MM.1S (cell line): Measurements from ENCODE around the gene TIPIN.
"Not testable (repeated sequence)": the region's sequence is repeated elsewhere in the genome, so short reads cannot be mapped to it uniquely, and the experiment has no call there.

Source experiments
- DNase-seq: peaks from one replicate; pipeline ENCODE4 v3.0.0-alpha.2; 2015
- H2AFZ ChIP-seq: fragments of 300-600 bp; sonication (generic); 2 replicates; pipeline ENCODE4 v1.6.0; 2016; ENCODE audit warnings: antibody characterized with exemption, low read length
- H3F3A ChIP-seq: fragments of 300-600 bp; sonication (generic); 2 replicates; pipeline ENCODE4 v1.6.1; 2016; ENCODE audit warnings: mild to moderate bottlenecking, antibody characterized with exemption, low read length, moderate library complexity, mixed read lengths; ENCODE audit not compliant: insufficient read depth
- H3K27ac ChIP-seq: fragments of 300-600 bp; sonication (generic); 2 replicates; pipeline ENCODE4 v1.5.1; 2016; ENCODE audit warnings: mild to moderate bottlenecking, low read length
- H3K27me3 ChIP-seq: fragments of 300-600 bp; sonication (generic); replicated peaks from 2 replicates; pipeline ENCODE4 v1.6.0; 2016; ENCODE audit warnings: low read length; ENCODE audit not compliant: insufficient read depth
- H3K36me3 ChIP-seq: fragments of 300-600 bp; sonication (generic); replicated peaks from 2 replicates; pipeline ENCODE4 v1.6.1; 2016; ENCODE audit warnings: mild to moderate bottlenecking, low read length, mixed read lengths; ENCODE audit not compliant: insufficient read depth
- H3K4me1 ChIP-seq: fragments of 300-600 bp; sonication (generic); 2 replicates; pipeline ENCODE4 v1.6.1; 2016; ENCODE audit warnings: low read length, mixed read lengths
- H3K4me2 ChIP-seq: fragments of 300-600 bp; sonication (generic); 2 replicates; pipeline ENCODE4 v1.6.0; 2016; ENCODE audit warnings: low read depth, low read length
- H3K4me3 ChIP-seq: fragments of 300-600 bp; sonication (generic); 2 replicates; pipeline ENCODE4 v1.5.1; 2016; ENCODE audit warnings: low read length, mixed read lengths
- H3K79me2 ChIP-seq: fragments of 300-600 bp; sonication (generic); 2 replicates; pipeline ENCODE4 v1.6.1; 2016; ENCODE audit warnings: mixed run types, low read length, mixed read lengths
- H3K9ac ChIP-seq: fragments of 300-600 bp; sonication (generic); 2 replicates; pipeline ENCODE4 v1.6.1; 2016; ENCODE audit warnings: low read length, mixed read lengths
- H3K9me2 ChIP-seq: fragments of 300-600 bp; sonication (generic); replicated peaks from 2 replicates; pipeline ENCODE4 v1.6.1; 2016; ENCODE audit warnings: mild to moderate bottlenecking, low read length, mixed read lengths; ENCODE audit not compliant: insufficient read depth
- H3K9me3 ChIP-seq: fragments of 300-600 bp; sonication (generic); replicated peaks from 2 replicates; pipeline ENCODE4 v1.6.1; 2016; ENCODE audit warnings: mild to moderate bottlenecking, low read length, mixed read lengths; ENCODE audit not compliant: insufficient read depth
- H4K20me1 ChIP-seq: fragments of 300-600 bp; sonication (generic); 2 replicates; pipeline ENCODE4 v1.6.1; 2016; ENCODE audit warnings: mild to moderate bottlenecking, low read length, moderate library complexity, mixed read lengths; ENCODE audit not compliant: insufficient read depth
- EZH2 ChIP-seq: fragments of 300-600 bp; sonication (generic); optimal IDR thresholded peaks from 2 replicates; pipeline ENCODE3; 2017; ENCODE audit warnings: low read depth, mild to moderate bottlenecking, antibody characterized with exemption, low read length, mixed read lengths
- EZH2phosphoT487 ChIP-seq: fragments of 300-600 bp; sonication (generic); IDR thresholded peaks from 2 replicates; pipeline ENCODE4 v1.6.1; 2018; ENCODE audit warnings: antibody characterized with exemption, low read length
- TF ChIP-seq, protein P1 (sequence below): fragments of 300-600 bp; sonication (generic); IDR thresholded peaks from 2 replicates; pipeline ENCODE4 v1.5.1; 2016; ENCODE audit warnings: antibody characterized with exemption, low read length, mixed read lengths

TIPIN gene

DNA sequence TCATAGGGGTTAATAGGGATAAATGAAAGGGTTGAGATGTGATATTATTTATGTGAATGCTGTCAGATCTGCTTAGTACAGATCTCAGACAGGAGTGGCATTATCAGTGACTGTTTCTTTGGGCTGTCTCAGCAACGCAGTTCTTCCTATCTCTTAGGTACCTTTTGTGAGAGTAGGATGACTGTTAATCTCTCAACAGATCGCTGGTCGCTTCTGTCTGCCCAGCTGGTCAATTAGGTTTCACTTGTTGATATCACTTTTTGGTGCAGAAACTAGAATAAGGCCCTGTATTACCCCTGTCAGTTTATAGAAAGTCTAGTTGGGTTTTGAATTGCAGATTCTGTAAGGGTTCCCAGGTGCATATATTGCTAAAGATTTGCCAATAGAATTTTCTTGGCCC, 46.7 kb downstream of the TIPIN start:
- Histone ChIP-seq H3K4me1 (no peaks in the 10 kb centered on the region), H3K9me3 (no peaks in the 10 kb centered on the region), H4K20me1 (no peaks in the 10 kb centered on the region), H3K36me3 (no peaks in the 10 kb centered on the region; the same call in none of the 2 replicates), H3K27me3 (no peaks in the 10 kb centered on the region), H3K79me2 (no peaks in the 10 kb centered on the region), H3K4me2 (no peak overlapping the region), H3K9me2 (no peaks in the 10 kb centered on the region), H3K27ac (no peak overlapping the region), H2AFZ (no peak overlapping the region), H3K4me3 (no peak overlapping the region), H3F3A (no peaks in the 10 kb centered on the region), H3K9ac (no peak overlapping the region)
- TF ChIP-seq EZH2 (no peak), EZH2phosphoT487 (no peak)
- TF ChIP-seq, protein P1, sequence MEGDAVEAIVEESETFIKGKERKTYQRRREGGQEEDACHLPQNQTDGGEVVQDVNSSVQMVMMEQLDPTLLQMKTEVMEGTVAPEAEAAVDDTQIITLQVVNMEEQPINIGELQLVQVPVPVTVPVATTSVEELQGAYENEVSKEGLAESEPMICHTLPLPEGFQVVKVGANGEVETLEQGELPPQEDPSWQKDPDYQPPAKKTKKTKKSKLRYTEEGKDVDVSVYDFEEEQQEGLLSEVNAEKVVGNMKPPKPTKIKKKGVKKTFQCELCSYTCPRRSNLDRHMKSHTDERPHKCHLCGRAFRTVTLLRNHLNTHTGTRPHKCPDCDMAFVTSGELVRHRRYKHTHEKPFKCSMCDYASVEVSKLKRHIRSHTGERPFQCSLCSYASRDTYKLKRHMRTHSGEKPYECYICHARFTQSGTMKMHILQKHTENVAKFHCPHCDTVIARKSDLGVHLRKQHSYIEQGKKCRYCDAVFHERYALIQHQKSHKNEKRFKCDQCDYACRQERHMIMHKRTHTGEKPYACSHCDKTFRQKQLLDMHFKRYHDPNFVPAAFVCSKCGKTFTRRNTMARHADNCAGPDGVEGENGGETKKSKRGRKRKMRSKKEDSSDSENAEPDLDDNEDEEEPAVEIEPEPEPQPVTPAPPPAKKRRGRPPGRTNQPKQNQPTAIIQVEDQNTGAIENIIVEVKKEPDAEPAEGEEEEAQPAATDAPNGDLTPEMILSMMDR: no peak
- no peak for DNase-seq

DNA sequence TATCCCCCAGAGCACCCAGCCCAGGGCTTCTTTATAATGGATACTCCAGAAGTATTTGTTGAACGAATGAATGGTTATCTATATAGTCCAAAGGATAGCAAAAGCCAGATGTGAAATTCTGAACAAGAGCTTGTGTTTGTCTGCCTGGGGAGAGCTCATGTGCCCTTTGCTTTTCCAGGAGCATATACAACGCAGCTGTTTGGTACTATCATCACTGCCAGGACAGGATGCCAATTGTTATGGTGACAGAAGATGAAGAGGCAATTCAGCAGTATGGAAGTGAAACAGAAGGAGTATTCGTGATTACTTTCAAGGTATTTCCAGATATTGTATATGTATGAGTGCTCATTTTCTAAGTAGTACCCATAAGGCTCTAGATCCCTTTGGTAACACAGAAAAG, 48.0 kb downstream of the TIPIN start:
- no peak overlapping the region for H3K27ac ChIP-seq
- no peaks in the 10 kb centered on the region for H4K20me1 ChIP-seq
- H3K9me3 ChIP-seq: no peaks in the 10 kb centered on the region
- no peak overlapping the region for H3K4me2 ChIP-seq
- H3K9me2 ChIP-seq: no peaks in the 10 kb centered on the region
- H3K27me3 ChIP-seq: no peaks in the 10 kb centered on the region
- DNase-seq: no peak
- H3K4me1 ChIP-seq: no peaks in the 10 kb centered on the region
- H3F3A ChIP-seq: no peaks in the 10 kb centered on the region
- no peak overlapping the region for H2AFZ ChIP-seq
- TF ChIP-seq EZH2phosphoT487 (no peak), EZH2 (no peak)
- TF ChIP-seq, protein P1: no peak
- H3K79me2 ChIP-seq: no peaks in the 10 kb centered on the region
- H3K36me3 ChIP-seq: no peaks in the 10 kb centered on the region; the same call in none of the 2 replicates
- no peak overlapping the region for H3K4me3 ChIP-seq
- no peak overlapping the region for H3K9ac ChIP-seq

DNA sequence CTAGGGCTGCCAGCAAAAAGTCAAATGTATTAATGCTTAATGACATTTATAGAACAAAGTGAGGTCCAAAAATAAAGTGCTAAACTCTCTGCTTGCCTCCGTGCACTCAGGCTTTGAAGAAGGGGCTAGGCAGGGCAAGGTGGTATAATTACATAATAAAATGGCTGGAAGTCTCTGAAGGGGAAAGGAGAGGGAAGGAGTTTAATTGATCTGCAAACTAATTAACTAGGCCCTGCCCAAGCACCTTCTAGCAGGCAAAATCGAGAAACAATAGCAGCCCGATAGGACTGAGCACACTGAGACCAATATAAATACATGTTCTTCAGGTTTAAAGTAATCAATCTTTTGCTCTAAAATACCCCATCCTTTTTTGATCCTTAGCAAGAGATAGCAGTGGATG, 50.1 kb downstream of the TIPIN start:
- H3K4me3 ChIP-seq: no peak overlapping the region
- H3K27ac ChIP-seq: no peak overlapping the region
- no peaks in the 10 kb centered on the region for H3K9me3 ChIP-seq
- H3K27me3 ChIP-seq: no peaks in the 10 kb centered on the region
- no peaks in the 10 kb centered on the region for H4K20me1 ChIP-seq
- H3K79me2 ChIP-seq: no peaks in the 10 kb centered on the region
- H3K4me2 ChIP-seq: no peak overlapping the region
- DNase-seq: no peak
- TF ChIP-seq EZH2phosphoT487 (no peak), EZH2 (no peak)
- TF ChIP-seq, protein P1: no peak
- no peaks in the 10 kb centered on the region for H3F3A ChIP-seq
- no peaks in the 10 kb centered on the region; the same call in none of the 2 replicates for H3K36me3 ChIP-seq
- H3K9me2 ChIP-seq: no peaks in the 10 kb centered on the region
- no peaks in the 10 kb centered on the region for H3K4me1 ChIP-seq
- no peak overlapping the region for H3K9ac ChIP-seq
- no peak overlapping the region for H2AFZ ChIP-seq

DNA sequence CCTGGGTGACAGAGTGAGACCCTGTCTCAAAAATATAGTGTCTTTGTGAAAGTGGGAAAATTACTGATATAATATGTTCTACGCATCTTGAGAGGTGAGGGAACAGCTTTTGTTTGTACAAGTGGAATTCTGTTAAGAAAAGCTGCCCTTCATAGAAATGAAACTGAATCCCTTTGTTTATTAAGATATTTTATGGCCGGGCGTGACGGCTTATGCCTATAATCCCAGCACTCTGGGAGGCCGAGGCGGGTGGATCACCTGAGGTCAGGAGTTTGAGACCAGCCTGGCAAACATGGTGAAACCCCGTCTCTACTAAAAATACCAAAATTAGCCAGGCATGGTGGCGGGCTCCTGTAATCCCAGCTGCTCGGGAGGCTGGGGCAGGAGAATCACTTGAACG, 52.1 kb downstream of the TIPIN start:
- not testable (repeated sequence) for H3K9me2 ChIP-seq, H3K27me3 ChIP-seq, H3F3A ChIP-seq, H3K4me1 ChIP-seq, H3K4me2 ChIP-seq, H3K4me3 ChIP-seq, H3K9ac ChIP-seq, DNase-seq, H3K9me3 ChIP-seq, H3K79me2 ChIP-seq, H3K36me3 ChIP-seq, H2AFZ ChIP-seq, H3K27ac ChIP-seq, H4K20me1 ChIP-seq
